DMS53 (cell line): ENCODE measurements around the gene FAM217A.

Experiments used
- DNase-seq: peaks from one replicate; lab custom pipeline; 2025; lab: John Stamatoyannopoulos, UW

FAM217A gene

DNA sequence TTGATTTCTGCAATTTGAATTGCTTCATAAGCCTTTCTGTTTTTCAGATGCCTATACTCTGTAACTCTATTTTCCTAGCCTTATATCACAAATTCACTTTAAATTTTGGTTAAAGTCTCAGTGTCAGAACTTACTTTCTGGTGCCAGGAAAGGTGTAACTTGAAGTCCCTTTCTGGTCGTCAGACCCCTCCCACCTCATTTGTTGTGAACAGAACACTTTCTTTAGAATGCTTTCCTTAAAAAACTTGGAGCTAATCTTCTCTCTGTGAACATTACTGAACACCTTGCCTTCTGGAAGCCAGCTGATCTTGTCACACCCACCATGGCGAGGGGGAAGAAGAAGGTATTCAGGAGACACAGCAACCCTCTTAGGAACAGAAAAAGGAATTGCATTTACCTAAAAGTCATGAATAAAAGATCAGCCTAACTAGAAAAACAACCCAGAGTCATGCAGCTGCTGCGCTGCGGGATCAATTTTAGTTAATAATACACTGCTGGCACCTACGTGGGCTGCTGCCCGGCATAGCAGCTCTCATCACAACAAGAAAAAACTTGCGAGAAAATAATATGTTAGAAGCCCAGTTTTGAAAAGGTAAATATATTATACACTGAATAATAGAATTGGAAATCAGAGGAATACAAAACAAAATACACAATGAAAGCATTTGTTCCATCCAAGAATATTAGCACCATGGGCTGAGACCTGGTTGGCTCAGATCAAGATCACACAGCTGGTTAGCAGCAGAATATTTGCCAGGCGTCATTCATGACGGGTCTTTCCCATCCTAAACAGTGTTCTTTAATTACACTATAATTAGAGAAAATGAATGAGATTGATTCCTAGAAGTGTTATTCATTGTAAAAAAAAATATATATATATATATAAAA lies 5.8 kb upstream of the FAM217A start:
- no peak for DNase-seq

DNA sequence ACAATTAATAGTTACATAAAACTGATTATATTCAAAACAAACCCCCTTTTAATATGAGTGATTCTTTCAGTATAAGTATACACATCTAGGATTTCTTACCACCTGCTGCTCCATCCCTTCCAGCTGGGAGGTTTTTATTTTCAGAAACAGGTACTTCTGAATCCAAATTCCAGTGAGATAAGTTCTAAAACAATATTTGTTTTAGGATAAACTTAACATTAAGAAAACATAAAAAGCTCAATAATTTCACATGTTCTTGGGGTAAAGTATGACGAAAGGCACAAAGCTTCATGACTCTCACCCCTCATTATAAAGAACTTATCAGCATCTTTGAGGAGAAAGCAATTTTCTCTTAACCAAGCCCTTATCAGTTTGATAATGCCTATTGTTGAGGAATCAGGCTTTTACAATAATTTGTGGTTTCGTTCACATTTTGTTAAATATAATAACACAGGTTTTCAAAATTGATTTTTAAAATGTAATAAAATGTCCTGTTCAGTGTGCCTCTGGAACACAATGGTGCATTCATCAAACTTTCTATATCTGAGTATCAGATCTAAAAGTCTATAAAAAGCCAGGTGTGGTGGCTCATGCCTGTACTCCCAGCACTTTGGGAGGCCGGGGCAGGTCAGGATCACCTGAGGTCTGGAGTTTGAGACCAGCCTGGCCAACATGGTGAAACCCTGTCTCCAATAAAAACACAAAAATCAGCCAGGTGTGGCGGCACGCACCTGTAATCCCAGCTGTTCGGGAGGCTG lies 4.3 kb downstream of the FAM217A start:
- DNase-seq = no peak

DNA sequence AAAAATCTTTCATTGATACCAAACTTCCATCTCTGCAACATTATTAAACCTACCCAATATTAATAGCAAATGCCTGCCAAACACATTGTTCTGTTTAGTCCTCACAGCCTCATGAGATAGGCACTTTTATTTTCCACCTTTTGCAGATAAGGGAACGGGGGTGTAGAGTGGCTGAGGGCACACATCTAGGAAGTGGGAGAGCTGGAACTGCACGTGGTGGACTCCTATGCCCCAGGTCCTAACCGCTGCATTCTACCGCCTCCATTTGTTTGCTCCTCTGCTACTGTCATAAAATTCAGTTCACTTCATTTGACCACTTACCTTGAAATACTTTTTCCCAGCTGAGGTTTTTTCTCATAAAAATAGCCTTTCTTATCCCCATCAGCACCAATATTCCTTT lies 7.6 kb downstream of the FAM217A start:
- no peak for DNase-seq

DNA sequence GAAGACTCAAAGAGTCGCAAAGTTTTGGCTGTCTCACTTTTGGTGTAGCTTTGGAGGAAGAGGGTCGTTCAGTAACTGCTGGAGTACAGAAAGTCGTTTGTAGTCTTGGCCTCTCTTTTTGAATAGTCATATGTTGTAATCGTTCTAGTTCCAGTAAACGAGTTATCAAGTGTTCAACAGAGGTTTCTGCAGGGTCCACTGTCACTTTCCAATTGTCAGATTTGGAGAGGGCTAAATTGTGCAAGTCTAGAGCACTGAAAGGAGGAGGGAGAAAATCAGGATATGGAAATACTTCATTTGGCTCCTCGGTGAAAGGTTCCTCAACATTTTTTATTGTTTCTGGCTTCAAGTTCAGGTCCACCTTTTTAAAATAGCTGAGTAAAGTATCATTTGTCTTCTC lies 9.7 kb downstream of the FAM217A start:
- no peak for DNase-seq

DNA sequence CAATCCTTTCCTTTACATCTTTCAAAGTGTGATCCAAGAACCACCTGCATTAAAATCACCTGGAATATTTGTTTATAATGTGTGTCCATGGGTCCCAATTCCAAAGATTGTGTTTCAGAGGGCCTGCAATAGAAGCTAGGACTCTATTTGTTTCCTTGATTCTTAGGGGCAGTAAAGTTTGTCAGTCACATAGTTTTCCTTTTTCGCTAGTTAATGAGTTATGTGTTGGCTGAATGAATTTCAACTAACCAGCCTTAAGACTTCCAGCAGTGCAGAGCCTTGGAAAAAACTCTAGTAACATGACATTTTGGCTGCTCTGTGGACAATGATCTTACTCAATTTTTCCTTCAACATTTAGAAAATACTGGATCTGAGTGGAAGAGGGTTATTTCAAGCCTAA lies 11.3 kb downstream of the FAM217A start:
- no peak for DNase-seq

DNA sequence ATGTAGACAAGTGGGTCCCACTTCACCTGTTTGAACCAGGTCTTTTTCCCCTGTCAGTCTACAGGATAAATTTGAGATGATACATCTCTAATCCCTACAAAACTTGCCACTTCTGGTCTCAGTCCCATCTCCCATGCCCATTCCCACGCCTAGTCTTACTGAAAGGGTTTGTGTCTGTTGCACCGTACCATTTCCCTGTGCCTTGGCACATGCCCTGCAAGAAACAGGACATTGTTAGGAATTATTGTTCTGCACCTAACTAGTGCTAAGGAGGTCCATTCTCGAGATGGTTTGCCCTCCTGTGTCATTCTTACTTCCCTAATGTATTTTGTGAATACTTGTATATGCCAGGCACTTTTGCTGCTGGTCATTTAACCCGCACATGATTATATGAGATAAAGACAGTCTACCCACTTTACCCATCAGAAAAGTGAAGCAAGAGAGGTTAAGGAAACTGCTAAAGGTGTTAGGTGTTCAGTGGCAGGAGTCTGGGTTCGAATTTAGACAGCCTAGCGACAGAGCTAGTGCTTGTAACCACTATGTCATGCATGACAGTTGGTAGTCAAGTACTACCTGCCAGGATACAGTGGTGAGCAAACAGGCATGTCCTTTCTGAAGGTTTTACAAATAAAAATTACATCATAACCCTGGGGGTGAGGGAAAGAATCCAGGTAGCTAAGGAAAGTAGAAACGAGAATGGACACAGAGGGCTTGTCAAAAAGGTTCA lies 12.7 kb downstream of the FAM217A start:
- peak; percentile 86 for DNase-seq

DNA sequence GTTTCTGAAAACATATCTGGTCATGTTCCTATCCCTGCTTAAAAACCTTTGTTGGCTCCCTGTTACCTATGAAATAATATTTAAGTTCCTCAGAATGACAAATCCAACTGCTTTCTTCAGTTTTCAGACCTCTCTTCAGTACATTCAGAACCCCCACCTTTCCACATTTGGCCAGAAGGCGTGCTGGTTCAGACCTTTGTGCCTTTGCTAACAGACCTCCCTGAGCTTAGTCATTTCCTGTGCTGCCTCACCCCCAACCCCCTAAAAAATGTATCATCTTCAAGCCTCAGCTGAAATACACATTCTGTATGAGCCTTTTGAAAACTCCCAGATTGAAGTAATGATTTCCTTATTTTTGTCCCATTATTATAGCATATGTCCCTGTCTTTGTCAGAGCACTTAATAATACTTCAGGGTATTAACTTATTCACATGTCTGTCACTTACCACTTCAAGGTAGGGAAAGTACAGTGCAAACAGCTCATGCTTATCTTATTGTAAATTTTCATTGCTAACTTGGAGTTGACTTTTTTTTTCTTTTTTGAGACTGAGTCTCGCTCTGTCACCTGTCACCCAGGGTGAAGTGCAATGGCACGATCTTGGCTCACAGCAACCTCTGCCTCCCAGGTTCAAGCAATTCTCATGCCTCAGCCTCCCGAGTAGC lies 19.7 kb downstream of the FAM217A start:
- peak; percentile 6 for DNase-seq

DNA sequence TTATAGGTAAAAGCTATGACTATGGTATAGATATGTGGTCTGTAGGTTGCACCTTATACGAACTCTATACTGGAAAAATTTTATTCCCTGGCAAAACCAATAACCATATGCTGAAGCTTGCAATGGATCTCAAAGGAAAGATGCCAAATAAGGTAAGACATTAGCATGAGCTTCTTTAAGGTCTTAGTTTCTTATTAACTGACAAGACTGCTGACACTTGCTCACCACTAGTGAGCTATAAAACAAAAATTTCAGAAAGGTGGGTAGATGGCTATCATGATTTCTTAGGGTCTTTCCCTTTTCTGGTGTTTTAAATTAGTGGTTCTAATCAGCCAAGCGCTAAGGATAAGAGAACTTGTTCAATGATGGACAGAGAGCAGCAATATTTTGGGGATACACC lies 21.9 kb downstream of the FAM217A start:
- no peak for DNase-seq

DNA sequence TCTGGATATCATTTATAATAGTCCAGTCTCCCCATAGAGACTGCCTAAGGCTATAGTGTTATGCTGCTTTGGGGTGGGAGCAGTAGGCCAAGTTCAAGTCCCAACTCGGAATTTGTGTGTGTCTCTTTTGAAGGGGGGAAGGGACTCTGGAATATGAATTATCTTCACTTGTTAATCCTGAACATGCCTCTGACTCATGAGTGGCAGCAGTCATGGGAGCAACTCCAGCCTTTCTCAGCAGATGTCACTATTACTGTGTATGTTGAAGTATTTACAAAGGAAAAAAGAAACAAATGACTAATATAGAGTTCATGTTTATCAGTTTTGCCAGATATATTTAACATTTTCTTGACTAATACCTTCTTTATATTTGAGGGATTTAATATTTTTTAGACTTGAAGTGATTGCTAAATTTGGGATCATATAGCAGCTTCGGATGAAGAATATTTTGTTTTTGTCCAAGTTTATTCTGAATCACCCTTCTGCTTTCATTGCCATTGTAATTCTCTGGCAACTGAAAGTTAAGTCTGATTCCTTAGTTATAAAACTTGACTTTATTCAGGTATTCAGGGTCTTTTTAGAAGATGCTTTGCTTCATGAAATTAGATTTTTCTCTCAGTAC lies 23.4 kb downstream of the FAM217A start:
- peak; percentile 78 for DNase-seq

DNA sequence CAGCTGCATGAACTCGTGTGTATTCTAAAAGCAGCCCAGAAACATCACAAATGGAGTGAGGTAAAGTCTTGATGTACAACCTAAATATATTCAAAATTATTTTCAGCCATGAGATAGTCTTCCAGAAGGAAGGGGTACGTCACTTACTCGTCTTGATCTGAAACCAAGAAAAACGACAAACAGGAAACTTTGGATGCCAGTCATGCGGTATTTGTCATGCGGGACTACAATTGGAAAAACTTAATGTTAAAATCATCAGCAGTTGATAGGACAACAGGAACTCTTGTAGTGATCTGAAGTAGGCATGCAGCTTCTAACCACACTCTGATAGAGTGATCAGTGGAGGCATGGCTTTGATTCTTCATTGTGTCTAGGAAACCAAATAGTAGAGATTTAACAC lies 29.7 kb downstream of the FAM217A start:
- DNase-seq = no peak

DNA sequence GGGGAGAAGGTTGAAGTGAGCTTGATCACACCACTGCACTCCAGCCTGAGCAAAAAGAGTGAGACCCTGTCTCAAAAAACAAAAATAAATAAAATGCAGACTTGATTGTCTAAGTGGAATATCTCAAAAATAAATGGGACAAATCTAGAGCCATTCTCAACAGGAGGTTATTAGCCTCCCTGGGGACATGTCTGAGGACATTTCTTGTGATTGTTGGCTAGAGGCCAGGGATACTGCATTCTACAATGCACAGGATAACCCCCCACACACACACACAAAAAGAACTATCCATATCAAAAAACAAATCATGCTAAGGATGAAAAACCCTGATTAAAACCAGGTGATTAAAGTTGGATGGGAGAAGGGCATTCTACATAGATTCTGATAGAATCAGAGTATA lies 37.5 kb downstream of the FAM217A start:
- DNase-seq = no peak

DNA sequence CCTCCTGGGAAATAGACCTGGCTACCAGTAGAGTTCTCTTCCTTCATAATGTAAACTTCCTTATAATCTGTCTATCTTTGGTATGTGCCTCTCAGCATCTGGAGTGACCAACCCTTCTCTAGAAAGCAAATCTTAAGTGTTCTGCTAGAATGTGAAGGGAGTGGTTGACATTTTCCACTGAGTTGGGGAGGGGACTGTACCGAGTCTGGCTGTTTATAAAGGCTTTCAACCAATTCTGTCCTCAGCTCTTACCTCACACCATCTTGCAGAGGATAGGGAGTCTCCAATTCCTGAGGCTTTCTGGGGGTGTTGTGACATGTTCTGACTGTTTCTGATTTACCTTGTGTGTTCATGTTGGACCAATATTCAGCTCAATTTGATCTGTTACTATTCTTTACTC lies 39.6 kb downstream of the FAM217A start:
- no peak for DNase-seq

DNA sequence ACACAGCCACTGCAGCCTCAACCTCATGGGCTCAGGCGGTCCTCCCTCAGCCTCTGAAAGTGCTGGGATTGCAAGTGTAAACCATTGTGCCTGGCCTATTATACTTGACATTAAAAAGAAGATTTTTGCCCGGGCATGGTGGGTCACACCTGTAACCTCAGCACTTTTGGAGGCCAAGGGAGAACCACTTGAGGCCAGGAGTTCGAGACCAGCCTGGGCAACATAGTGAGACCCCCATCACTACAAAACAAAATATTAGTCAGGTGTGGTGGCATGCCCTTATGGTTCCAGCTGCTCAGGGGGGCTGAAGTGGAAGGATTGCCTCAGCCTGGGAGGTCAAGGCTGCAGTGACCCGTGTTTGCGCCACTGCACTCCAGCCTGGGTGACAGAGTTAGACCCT lies 42.4 kb downstream of the FAM217A start:
- no peak for DNase-seq

DNA sequence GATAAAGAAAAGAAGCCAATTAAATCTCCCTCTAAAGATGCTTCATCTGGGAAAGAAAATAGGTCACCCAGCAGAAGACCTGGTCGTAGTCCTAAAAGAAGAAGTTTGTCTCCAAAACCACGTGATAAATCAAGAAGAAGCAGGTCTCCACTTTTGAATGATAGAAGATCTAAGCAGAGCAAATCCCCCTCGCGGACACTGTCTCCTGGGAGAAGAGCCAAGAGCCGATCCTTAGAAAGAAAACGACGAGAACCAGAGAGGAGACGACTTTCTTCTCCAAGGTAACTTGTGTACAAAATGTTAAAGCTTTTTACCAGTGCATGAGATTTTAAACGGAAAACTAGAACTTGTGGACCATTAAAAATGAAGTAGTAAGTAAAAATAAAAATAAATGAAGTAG lies 46.5 kb downstream of the FAM217A start:
- no peak for DNase-seq

DNA sequence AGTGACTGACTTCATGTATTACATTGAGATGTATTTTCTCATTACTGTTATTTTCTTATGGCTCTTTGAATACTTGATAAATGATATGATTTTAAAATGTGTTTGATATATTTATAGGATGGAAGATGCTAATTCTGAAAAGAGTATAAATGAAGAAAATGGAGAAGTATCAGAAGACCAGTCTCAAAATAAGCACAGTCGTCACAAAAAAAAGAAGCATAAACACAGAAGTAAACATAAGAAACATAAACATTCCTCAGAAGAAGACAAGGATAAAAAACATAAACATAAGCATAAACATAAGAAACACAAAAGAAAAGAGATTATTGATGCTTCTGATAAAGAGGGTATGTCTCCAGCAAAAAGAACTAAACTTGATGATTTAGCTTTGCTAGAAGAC lies 47.5 kb downstream of the FAM217A start:
- no peak for DNase-seq

DNA sequence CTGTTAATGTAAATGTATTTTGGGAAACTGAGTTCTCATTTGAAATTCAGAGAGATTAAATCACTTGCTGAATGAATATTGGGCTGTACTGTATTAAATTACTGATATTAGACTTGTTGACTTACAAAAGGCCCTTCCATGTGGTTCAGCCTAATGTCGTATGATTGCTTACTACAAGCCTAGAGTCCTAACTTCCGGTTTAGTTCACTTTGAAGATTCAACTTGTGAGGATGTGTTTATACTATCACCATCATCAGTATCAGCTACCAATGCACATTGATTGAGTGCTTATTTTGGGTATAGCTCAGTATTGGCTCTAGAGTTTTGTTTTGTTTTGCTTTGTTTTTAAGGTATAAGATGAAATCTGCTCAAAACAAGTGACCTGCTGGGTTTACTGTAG lies 48.3 kb downstream of the FAM217A start:
- DNase-seq = no peak

DNA sequence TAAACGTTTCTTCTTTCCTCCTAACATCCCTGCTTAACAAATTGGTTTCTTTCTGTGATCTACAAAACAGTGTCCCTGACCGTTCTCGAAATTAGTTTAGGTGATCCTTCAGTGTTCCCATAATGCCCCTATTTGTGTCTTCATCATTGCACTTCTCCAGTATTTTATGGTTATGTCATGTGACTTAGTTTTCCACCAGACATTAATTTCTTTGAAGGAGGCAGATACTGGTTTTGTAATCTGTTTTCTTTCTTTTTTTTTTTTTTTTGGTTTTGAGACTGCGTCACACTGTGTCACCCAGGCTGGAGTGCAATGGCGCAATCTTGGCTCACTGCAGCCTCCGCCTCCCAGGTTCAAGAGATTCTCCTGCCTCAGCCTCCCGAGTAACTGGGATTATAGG lies 49.2 kb downstream of the FAM217A start:
- DNase-seq = no peak

DNA sequence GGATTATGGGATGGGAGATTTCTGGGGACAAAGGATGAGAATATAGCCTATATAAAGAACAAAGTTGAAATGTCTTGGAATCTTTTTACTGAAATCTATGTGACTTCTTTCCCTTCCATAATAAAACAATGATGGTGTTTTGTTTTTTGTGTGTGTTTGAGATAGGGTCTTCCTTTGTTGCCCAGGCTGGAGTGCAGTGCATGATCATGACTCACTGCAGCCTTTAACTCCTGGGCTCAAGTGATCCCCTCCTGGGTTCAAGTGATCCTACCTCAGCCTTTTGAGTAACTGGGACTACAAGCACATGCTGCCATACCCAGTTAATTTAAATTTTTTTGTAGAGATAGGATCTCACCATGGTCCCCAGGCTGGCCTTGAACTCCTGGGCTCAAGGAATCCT lies 50.9 kb downstream of the FAM217A start:
- DNase-seq = no peak

DNA sequence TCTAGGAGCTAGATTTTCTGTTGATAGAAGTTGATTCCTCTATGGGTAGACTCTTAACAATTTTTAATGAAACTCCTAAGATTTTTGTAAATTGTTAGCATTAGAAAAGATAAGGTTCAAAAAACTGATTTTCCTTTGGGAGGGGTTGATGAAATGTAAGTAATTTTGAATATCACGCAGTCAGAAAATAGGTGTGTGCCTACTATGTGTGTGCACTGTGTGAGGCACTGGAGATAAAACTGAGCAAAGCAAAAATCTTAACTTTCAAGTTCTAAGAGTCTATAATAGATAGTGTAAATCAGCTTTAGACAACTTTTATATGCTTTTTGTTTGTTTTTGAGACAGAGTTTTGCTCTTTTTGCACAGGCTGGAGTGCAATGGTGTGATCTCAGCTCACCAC lies 53.3 kb downstream of the FAM217A start:
- no peak for DNase-seq

DNA sequence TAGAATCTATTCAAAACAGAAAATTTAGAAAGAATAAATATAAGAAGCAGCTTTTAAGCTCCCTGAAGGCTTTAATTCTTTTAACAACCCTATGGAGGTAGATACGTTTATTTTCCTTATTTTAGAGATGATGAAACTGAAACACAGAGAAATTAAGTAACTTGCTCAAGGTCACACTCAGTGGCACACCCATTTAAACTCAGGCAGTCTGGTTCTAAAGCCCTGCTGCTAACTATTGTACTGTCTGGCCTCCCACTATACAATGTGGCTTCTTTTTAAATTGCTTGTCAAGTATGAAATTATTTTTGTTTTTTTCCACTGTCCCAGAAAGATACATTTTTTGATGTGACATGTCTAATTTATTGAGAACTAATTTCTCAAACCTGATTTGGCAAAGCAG lies 55.7 kb downstream of the FAM217A start:
- DNase-seq = no peak

DNA sequence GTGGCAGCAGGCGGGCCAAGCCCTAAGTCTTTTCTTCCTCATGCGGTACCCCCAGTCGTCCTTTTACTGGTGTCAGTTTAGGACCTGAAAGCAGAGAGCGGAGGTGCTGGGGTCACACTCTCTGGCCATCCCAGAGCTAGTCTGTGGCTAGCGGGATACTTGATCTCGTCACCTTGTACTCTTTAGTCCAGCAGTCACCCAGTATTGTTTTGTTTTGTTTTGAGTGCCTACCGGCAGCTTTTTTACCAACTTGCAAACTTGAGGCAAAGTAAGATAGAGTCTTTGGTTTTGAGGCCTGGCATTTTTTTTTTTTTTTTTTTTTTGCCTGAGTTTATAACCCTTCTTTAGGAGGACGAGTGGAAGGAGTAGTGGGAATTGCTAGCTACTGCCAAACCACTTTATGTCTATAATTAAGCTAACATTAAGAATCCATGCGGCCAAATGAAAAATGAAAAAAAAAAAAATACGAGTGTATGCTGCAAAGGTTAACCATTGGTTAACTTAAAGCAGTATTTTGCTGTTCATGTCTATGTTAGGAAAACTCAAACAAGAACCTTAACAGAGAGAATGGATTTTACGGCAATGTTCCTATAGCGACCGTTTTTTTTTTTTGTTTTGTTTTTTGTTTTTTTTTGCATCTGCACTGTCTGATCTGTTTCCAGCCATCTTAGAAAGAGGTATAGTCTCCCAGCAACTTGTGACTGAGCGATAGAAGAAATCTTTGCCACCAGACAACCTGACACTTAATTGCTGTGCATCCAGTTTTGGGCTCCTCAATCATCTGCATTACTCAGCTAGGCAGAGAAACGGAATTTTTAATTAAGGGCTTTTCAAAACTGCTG lies 56.9 kb downstream of the FAM217A start:
- peak; percentile 28 for DNase-seq
